Skin of body (tissue), 3 donors: ENCODE results near the gene MARCHF6. TPM values are rescaled to one million over a fixed set of nuclear protein-coding genes. Genes with fewer than 3 reads are reported as not detected.
"Not testable (repeated sequence)": the region's sequence is repeated elsewhere in the genome, so short reads cannot be mapped to it uniquely, and the experiment has no call there.

Experiments used
- DNase-seq: peaks from one replicate; lab custom pipeline; 2025; lab: John Stamatoyannopoulos, UW
- small RNA-seq: library from RNA; depleted of rRNA; stranded (forward); fragments of <200 nt; gene quantifications from one replicate; pipeline ENCODE3, GENCODE V24; 2014; ENCODE audit warnings: low replicate concordance
- total RNA-seq: library from RNA; depleted of rRNA; stranded (reverse); fragments of >200 nt; gene quantifications from one replicate; pipeline ENCODE4 v1.2.3, GENCODE V29; 2014

Gene MARCHF6
- total RNA-seq, 1 donor from 2014 or later: 118 TPM

DNA sequence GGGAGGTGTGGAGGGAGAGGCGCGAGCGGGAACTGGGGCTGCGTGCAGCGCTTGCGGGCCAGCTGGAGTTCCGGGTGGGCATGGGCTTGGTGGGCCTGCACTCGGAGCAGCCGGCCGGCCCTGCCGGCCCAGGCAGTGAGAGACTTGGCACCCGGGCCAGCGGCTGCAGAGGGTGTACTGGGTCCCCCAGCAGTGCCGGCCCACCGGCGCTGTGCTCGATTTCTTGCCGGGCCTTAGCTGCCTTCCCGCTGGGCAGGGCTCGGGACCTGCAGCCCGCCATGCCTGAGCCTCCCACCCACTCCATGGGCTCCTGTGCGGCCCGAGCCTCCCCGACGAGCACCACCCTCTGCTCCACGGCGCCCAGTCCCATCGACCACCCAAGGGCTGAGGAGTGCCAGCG lies 21.7 kb downstream of the MARCHF6 start:
- DNase-seq: not testable (repeated sequence)

GRCh38 chr5:10376544-10376943 lies 23.0 kb downstream of the MARCHF6 start:
- no peak for DNase-seq

- no peak for DNase-seq
These were observed 23.6 kb downstream of the MARCHF6 start for GRCh38 chr5:10377081-10377480.

DNA sequence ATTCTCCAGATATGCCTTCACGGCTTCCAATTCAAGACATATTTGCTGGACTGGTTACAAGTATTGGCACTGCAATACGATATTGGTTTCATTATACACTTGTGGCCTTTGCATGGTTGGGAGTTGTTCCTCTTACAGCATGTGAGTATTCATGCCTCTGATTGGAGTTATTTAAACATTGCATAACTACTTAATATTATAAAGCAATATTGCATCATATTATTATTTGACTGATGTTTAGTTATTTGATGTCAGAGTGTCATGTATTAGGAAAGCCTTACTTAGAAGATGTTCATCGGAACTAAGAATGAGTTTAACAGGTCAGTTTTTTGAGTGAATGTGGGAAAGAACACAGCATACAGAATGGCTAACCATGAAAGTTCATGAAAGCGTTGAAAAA lies 28.3 kb downstream of the MARCHF6 start:
- DNase-seq: no peak

GRCh38 chr5:10384483-10384882 lies 31.0 kb downstream of the MARCHF6 start:
- no peak for DNase-seq

DNA sequence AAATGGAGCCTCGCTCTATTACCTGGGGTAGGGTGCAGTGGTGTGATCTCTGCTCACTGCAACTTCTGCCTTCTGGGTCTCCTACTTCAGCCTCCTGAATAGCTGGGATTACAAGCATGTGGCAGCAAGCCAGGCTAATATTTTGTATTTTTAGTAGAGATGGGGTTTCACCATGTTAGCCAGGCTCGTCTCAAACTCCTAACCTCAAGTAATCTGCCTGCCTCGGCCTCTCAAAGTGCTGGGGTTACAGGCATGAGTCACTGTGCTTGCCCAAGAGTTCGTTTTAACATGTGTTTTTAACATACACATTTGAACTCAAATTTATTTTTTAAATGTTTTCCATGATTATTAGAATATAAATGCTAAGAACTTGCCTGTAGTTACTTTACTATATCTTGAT lies 34.2 kb downstream of the MARCHF6 start:
- no peak for DNase-seq

DNA sequence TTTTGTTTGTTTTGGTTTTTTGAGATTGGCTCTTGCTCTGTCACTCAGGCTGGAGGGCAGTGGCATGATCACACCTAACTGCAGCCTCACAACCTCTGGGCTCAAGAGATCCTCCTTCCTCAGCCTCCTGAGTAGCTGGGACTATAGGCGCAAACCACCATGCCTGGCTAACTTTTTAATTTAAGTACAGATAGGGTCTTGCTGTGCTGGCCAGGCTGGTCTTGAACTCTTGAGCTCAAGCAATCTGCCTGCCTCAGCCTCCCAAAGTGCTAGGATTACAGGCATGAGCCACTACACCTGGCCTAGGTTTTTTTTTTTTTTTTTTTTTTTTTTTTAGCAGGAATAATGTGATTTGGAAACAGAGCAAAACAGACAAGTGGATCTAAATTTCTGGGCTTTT lies 37.6 kb downstream of the MARCHF6 start:
- DNase-seq: no peak

DNA sequence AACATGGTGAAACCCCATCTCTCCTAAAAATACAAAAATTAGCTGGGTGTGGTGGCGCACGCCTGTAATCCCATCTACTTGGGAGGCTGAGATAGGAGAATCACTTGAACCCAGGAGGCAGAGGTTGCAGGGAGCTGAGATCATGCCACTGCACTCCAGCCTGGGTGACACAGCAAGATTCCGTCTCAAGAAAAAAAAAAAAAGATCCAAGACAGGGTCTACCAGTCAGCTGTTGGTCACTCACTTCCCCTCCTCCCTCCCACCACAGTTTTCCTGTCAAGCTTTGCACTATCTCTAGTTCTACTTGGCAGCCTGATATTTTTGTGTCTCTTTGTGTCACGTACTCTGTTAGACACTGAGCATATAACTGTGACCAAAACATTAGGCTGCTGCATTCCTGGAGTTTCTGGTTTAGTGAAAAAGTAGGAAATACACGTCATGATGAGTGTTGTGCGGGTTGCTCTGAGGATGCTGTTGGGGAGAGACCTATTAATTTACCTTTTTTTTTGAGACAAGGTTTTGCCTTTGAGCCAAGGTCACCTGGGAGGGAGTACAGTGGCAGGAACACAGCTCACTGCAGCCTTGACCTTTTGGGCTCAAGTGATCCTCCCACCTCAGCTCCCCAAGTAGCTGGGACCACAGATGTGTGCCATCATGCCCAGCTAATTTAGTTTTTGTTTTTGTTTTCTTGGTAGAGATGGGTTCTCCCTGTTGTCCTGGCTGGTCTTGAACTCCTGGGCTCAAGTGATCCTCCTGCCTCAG lies 39.3 kb downstream of the MARCHF6 start:
- DNase-seq: not testable (repeated sequence)

GRCh38 chr5:10393491-10393890 lies 40.0 kb downstream of the MARCHF6 start:
- no peak for DNase-seq

DNA sequence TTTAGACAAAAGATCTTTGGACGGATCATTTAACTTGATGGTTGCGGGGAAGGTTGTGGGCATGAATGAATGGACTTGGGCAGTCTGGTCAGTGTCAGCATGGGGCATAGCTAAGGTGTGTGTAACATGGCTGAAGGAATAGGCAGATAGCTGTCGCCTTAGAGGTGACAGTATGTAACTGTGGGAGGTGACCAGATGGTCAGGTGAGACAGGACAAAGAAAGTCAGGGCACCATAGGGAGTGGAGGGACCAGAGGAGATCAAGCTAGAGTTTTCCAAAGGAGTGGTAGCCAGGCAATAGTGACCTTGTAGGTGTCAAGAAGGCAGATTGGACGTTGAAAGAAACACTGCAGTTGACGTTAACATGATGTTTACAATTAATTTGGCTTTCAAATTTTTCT lies 43.1 kb downstream of the MARCHF6 start:
- no peak for DNase-seq

- no peak for DNase-seq
These were observed 46.3 kb downstream of the MARCHF6 start for GRCh38 chr5:10399839-10400238.

DNA sequence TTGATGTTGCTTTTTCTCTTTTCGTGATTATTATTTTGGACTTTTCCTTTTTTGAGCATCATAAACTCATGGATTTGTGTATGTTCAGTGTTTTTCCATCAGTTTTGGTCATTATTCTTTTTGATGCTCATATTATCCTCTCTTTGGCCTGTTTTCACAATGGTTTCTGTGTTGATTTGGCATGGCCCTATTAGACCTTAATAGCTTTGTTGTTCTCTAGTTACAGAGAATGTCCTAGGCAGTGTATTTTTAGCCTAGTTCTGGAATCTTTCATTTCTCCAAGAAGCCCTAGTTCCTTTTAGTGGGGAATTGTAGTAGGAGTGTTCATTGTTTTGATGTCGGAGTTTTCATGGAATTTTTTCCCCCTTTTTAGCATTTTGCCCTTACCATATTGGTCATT lies 46.9 kb downstream of the MARCHF6 start:
- DNase-seq: no peak

- no peak for DNase-seq
These were observed 47.3 kb downstream of the MARCHF6 start for GRCh38 chr5:10400831-10401230.

GRCh38 chr5:10401498-10401897 lies 48.0 kb downstream of the MARCHF6 start:
- no peak for DNase-seq

Small RNAs within 50 kb of the gene (small RNA-seq; reads per million reads assigned to genes)
- gene RF00019: not detected

Other genes with a start within 250 kb of the MARCHF6 start
- gene ATPSCKMT, start 103.8 kb upstream of the MARCHF6 start, total RNA-seq: 19.5 TPM
- 161 TPM for gene CCT5, start 103.4 kb upstream of the MARCHF6 start, total RNA-seq
- gene CMBL, start 45.8 kb upstream of the MARCHF6 start, total RNA-seq: 16.9 TPM
- gene ROPN1L, start 88.2 kb downstream of the MARCHF6 start, total RNA-seq: 0.79 TPM
- gene ANKRD33B, start 210.4 kb downstream of the MARCHF6 start, total RNA-seq: 7.4 TPM